Large intestine (tissue), 3 donors: ENCODE results near the gene CACNB2. TPM values are rescaled to one million over a fixed set of nuclear protein-coding genes. Genes with fewer than 3 reads are reported as not detected.
"Not testable (repeated sequence)": the region's sequence is repeated elsewhere in the genome, so short reads cannot be mapped to it uniquely, and the experiment has no call there.

ENCODE experiments used
- DNase-seq, 2 donors: peaks; one replicate each; pipeline versions ENCODE4 v3.0.0 to v3.0.0-alpha.2; 2013
- H3K27ac ChIP-seq: one replicate; pipeline ENCODE4 v1.5.1; 2013; ENCODE audit warnings: low read length
- H3K27me3 ChIP-seq: 2 replicates; pipeline ENCODE4 v1.6.1; 2013; ENCODE audit warnings: low read length; ENCODE audit not compliant: control insufficient read depth, insufficient read depth
- H3K36me3 ChIP-seq: 2 replicates; pipeline ENCODE4 v1.6.1; 2013; ENCODE audit warnings: low read length; ENCODE audit not compliant: control insufficient read depth, insufficient read depth
- H3K4me1 ChIP-seq: one replicate; pipeline ENCODE4 v1.6.1; 2013; ENCODE audit warnings: low read length; ENCODE audit not compliant: control insufficient read depth, insufficient read depth
- H3K4me3 ChIP-seq: one replicate; pipeline ENCODE4 v1.5.1; 2013; ENCODE audit warnings: low read length
- H3K9me3 ChIP-seq: one replicate; pipeline ENCODE4 v1.6.1; 2013; ENCODE audit warnings: mild to moderate bottlenecking, low read depth, low read length, moderate library complexity; ENCODE audit not compliant: control insufficient read depth
- WGBS: methylation state at CpG from one replicate; pipeline ENCODE4 v1.1.5; 2013; ENCODE audit warnings: low lambda C conversion rate; ENCODE audit not compliant: insufficient coverage; 5-methylcytosine and 5-hydroxymethylcytosine counted together
- polyA plus RNA-seq: library from polyadenylated mRNA; unstranded; fragments of 120-200 nt; gene quantifications from one replicate; pipeline ENCODE4 v1.2.1, GENCODE V29; 2013

Gene CACNB2
- polyA plus RNA-seq, 1 donor: 8.2 TPM

- H3K27me3 ChIP-seq: no peaks in the 10 kb centered on the region
- H3K27ac ChIP-seq: no peak overlapping the region
- no peak for DNase-seq
- no peaks in the 10 kb centered on the region for H3K4me1 ChIP-seq
- WGBS: 86% methylated on average over 1 of the region's 1 CpG
- H3K9me3 ChIP-seq: peaks cover 66% of the 10 kb centered on the region
- H3K4me3 ChIP-seq: no peak overlapping the region
- H3K36me3 ChIP-seq: peaks cover 6% of the 10 kb centered on the region
Measured at GRCh38 chr10:18571780-18572179, 431.6 kb downstream of the CACNB2 start.

DNA sequence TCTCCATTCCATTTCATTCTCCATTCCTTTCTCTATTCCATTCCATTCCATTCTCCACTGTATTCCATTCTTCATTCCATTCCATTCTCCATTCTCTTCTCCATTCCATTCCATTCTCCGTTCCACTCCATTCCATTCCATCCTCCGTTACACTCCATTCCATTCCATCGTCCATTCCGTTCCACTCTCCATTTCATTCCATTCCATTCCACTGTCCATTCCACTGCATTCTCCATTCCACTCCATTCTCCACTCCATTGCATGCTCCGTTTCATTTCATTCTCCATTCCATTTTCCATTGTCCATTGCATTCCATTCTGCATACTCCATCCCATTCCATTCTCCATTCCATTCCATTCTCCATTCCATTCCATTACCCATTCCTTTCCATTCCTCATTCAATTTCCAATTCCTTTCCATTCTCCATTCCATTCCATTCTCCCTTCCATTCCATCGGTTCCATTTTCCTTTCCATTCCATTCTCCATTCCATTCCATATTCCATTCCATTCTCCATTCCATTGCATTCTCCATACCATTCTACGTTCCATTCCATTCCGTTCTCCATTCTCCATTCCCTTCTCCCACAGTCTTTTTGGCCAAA, 432.8 kb downstream of the CACNB2 start:
- Histone ChIP-seq H3K4me1 (no peaks in the 10 kb centered on the region), H3K4me3 (no peak overlapping the region), H3K9me3 (peaks cover 59% of the 10 kb centered on the region), H3K36me3 (peaks cover 6% of the 10 kb centered on the region), H3K27me3 (no peaks in the 10 kb centered on the region), H3K27ac (no peak overlapping the region)
- 91% methylated on average over 8 of the region's 8 CpGs for WGBS
- DNase-seq: no peak

- H3K4me3 ChIP-seq: no peak overlapping the region
- no peaks in the 10 kb centered on the region for H3K27me3 ChIP-seq
- no peaks in the 10 kb centered on the region for H3K4me1 ChIP-seq
- no peak for DNase-seq
- peaks cover 26% of the 10 kb centered on the region for H3K36me3 ChIP-seq
- no peak overlapping the region for H3K27ac ChIP-seq
- peaks cover 29% of the 10 kb centered on the region for H3K9me3 ChIP-seq
- no CpG with 5 or more reads among the region's 6 CpGs for WGBS
Measured at GRCh38 chr10:18576586-18576985, 436.4 kb downstream of the CACNB2 start.

DNA sequence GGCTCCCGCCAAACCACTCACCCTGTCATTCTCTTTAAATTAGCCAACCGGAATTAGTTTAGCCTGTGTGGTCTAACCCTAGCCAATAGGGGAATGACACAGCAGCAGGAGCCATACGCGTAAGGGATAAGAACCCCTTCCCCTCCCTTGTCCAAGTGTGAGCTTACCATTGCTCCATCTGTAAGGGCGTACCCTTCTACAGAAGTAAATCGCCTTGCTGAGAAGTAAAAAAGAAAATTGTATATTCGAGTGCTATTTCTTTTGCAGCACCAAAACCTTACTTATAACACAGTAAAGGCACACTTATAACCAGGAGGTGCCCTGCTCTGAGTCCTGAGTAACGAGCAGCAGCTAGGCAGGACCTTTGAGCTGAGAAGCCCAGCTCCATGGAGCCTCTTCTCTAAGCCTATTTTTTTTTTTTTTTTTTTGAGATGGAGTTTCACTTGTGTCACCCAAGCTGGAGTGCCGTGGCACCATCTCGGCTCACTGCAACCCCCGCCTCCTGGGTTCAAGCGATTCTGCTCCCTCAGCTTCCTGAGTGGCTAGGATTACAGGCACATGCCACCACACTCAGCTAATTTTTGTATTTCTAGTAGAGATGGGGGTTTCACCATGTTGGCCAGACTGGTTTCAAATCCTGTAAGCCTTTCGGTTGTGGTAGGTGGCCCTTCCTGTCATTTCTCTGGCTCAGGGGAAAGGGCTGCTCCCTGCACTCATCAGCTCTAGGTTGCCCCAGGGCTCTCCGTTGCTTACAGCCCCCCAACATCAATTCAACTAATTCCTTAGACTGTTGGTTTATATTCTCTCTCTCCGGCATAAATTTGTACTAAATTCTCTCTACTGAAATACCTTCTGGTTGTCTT, 437.8 kb downstream of the CACNB2 start:
- no peak for DNase-seq
- Histone ChIP-seq H3K27me3 (no peaks in the 10 kb centered on the region), H3K4me3 (no peak overlapping the region), H3K36me3 (peaks cover 28% of the 10 kb centered on the region), H3K4me1 (no peaks in the 10 kb centered on the region), H3K27ac (no peak overlapping the region), H3K9me3 (peaks cover 14% of the 10 kb centered on the region)
- no CpG with 5 or more reads among the region's 15 CpGs for WGBS

DNA sequence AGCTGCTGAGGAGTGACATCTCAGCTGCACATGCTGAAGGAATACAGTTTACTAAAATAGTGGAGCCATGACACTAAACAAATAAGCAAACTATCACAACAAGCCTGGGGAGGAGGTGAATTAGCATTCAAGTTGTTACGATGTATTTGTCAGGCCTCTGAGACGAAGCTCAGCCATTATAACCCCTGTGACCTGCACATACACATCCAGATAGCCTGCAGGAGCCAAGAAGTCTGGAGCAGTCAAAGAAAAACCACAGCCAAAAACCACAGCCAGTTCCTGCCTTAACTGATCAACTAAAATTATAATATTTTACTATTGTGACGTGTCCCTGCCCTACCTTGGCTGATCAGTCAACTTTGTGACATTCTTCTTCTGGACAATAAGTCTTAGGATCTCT, 442.6 kb downstream of the CACNB2 start:
- whole genome bisulfite sequencing: no CpG with 5 or more reads among the region's 3 CpGs
- H3K27ac ChIP-seq: no peak overlapping the region

GRCh38 chr10:18583575-18584270, 443.5 kb downstream of the CACNB2 start:
- peaks cover 35% of the 10 kb centered on the region for H3K36me3 ChIP-seq
- no peak overlapping the region for H3K4me3 ChIP-seq
- 100% methylated on average over 3 of the region's 5 CpGs for WGBS
- no peak for DNase-seq
- no peaks in the 10 kb centered on the region for H3K27me3 ChIP-seq
- no peak overlapping the region for H3K27ac ChIP-seq
- H3K4me1 ChIP-seq: no peaks in the 10 kb centered on the region
- no peaks in the 10 kb centered on the region for H3K9me3 ChIP-seq

More for the DNA sequence above, 442.6 kb downstream of the CACNB2 start:
- H3K4me3 ChIP-seq: no peak overlapping the region
- no peak for DNase-seq
- H3K36me3 ChIP-seq: peaks cover 35% of the 10 kb centered on the region
- no peaks in the 10 kb centered on the region for H3K27me3 ChIP-seq
- peaks cover 8% of the 10 kb centered on the region for H3K9me3 ChIP-seq
- H3K4me1 ChIP-seq: no peaks in the 10 kb centered on the region

DNA sequence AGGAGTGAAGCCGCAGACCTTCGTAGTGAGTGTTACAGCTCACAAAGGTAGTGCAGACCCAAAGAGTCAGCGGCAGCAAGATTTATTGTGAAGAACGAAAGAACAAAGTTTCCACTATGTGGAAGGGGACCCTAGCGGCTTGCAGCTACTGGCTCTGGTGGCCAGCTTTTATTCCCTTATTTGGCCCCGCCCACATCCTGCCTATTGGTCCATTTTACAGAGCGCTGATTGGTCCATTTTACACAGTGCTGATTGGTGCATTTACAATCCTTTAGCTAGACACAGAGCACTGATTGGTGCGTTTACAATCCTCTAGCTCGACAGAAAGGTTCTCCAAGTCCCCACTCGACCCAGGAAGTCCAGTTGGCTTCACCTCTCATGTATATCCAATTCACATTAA, 446.4 kb downstream of the CACNB2 start:
- peaks cover 21% of the 10 kb centered on the region for H3K36me3 ChIP-seq
- no CpG with 5 or more reads among the region's 10 CpGs for WGBS
- H3K4me1 ChIP-seq, DNase-seq, H3K4me3 ChIP-seq, H3K27ac ChIP-seq, H3K9me3 ChIP-seq, H3K27me3 ChIP-seq: not testable (repeated sequence)

DNA sequence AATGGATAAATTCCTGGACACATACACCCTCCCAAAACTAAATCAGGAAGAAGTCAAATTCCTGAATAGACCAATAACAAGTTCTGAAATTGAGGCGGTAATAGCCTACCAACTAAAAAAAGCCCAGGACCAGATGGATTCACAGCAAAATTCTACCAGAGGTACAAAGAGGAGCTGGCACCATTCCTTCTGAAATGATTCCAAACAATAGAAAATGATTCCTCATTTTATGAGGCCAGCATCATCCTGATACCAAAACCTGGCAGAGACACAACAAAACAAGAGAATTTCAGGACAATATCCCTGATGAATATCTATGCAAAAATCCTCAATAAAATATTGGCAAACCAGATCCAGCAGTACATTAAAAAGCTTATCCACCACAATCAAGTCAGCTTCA, 450.9 kb downstream of the CACNB2 start:
- not testable (repeated sequence) for H3K9me3 ChIP-seq, DNase-seq, H3K4me3 ChIP-seq, H3K27me3 ChIP-seq, H3K4me1 ChIP-seq, H3K27ac ChIP-seq
- peaks cover 19% of the 10 kb centered on the region for H3K36me3 ChIP-seq
- no CpG with 5 or more reads among the region's 1 CpG for WGBS
